HG02884 (cell line): ENCODE data around the gene TICAM2.

Experiments used
- ATAC-seq: cut with Tn5 transposase; IDR thresholded peaks from one replicate; pipeline ENCODE4 v1.9.1; 2021; ENCODE audit warnings: mild to moderate bottlenecking, moderate library complexity; ENCODE audit not compliant: unreplicated experiment

TICAM2 gene

DNA sequence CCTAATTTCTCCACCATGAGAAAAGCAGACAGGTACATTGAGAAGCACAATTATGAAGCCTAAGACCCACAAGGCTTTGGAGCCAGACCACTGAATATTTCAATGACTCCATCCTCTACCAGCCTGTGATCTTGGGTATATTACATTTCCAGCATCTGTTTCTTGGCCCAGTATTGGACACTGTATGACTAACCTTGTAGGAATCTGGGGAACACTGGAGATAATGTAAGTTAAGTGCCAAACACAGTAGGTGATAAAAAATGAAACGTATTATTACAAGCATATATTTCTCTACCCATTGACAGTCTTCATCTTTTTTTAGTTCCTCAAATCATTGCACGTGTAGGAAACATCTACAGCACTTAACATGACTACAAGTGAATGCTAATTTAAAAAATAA is 29.1 kb downstream of the TICAM2 start:
- ATAC-seq = no peak

GRCh38 chr5:115571441-115571878 is 30.8 kb downstream of the TICAM2 start:
- ATAC-seq = no peak

- ATAC-seq = no peak
These were observed 33.6 kb downstream of the TICAM2 start for GRCh38 chr5:115568668-115569067.

- ATAC-seq = no peak
These were observed 37.0 kb downstream of the TICAM2 start for GRCh38 chr5:115565233-115565632.

- no peak for ATAC-seq
These were observed 41.1 kb downstream of the TICAM2 start for GRCh38 chr5:115561176-115561575.

DNA sequence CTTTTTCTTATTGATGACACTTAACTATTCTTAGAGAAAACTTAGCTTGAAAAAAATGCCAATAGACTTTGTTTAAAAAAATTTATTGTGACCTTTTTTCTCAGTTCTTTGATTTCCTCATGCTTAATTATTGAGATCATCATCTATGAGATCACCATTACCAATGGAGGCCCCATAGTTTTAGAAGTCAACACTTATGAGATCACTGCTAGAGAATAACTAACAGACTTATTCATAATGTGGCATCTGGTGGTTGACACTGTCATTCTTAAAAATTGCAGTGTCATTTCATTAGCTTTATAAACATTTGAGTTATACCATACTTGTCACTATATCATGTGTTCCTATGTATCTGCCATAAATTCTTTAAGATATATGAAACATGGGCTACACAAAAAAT is 42.8 kb downstream of the TICAM2 start:
- ATAC-seq = no peak

- no peak for ATAC-seq
These were observed 43.8 kb downstream of the TICAM2 start for GRCh38 chr5:115558388-115558956.

GRCh38 chr5:115557667-115558387 is 44.5 kb downstream of the TICAM2 start:
- ATAC-seq = no peak

DNA sequence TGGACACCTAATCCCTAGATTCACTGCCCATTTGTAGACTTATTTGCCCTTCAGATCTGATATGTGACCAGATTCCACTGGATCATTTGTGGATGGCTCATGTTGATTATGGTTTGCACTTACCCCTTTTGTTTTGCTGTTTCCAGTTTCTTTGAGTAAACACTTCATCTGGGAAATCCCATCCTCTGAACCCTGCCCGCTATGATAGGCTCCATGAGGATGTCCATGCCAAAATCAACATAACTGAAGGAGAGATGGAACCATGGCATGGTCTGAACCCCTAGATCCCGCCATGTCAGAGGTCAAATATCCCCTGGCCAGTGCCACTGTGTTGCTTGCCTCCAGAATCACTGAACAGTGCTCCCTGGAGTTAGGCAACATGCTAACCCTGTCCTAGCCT is 46.0 kb downstream of the TICAM2 start:
- no peak for ATAC-seq

DNA sequence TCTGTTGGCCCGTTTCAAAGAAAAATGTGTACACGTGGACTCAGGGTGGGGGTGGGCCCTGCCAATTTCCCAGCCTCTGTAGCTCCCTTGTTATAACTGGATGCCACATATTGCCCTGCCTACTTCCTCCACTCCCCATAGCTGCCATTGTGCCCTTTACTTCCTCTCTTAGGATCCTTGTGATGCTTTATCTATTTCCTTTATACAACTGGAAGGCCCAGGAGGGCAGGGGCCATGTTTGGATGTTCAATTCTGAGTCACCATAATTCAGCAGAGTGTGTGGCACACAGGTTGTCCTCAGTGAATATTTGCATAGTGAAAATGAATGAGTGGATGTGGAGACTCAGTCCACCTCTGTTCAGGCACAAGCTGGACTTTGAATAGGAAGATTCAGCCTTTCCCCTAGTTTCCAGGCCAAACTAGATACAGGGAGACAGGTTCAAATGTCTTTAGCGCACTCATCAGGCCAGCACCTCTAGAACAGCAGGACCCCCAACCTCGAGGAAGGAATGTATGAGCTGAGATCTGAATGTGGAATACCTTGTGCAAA is 47.1 kb downstream of the TICAM2 start:
- ATAC-seq = no peak

- ATAC-seq = no peak
These were observed 49.2 kb downstream of the TICAM2 start for GRCh38 chr5:115553082-115553481.

DNA sequence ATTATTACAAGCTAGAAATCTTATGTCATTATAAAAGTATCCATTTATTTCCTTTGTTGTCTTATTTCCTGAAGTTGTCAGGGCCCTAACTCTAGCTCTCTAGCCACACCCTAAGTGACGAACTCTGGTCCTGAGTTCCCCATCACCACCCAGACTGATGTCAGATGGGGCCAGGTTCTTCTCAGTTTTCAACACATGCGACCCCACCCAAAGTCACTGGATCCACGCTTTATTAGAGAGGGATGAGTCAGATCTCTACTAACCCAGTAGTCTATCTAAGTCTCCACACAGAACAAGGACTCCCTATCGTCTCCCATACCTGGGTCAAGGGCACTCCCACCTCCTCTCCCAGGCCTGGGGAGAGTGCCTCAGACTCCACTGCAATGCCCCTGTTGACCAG is 50.9 kb downstream of the TICAM2 start:
- ATAC-seq = no peak

- ATAC-seq = no peak
These were observed 53.1 kb downstream of the TICAM2 start for GRCh38 chr5:115549154-115549553.

GRCh38 chr5:115548683-115549082 is 53.6 kb downstream of the TICAM2 start:
- ATAC-seq = no peak

- no peak for ATAC-seq
These were observed 56.9 kb downstream of the TICAM2 start for GRCh38 chr5:115545351-115545882.

DNA sequence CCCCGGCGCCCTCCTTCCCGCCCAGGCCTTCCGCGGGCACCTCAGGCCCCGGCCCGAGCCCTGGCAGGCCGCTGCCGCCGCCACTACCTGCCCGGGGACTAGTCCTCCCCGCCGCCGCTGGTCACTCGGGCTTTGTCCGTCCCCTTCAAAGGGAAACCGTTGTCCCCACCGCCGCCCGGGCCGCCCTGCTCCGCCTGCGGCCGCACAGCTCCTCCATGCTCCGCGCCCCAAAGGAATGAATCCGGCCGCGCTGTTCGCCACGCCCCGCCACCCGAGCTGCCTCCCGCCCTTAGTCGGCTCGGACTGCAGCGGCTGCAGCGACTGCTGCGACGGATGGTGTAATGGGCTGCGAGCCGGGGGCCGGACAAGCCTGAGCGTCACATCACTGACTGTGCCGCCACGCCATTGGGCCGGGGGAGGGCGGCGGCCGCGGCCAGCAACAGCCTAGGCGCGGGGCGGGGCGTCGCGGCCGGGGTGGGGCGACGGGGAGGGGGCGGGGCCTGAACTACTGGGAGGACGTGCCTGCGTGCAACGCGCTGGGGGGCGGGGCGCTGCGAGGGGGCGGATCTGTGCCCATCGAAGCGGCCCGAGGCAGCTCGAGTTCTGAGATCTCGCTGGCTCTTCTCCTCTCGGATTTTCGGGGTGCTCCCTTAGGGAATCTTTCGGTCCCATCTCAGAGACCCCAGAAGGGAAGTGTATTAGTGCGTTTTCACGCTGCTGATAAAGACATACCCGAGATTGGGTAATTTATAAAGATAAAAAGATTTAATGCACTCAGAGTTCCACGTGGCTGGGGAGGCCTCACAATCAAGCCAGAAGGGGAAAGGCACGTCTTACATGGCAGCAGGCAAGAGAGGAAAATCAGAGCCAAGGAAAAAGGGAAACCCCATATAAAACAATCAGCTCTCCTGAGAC is 57.6 kb downstream of the TICAM2 start, which contains the start of gene FEM1C:
TSS of gene FEM1C (minus strand) at position 340 of the 915 bp plus-strand sequence. CDS start 1,282 bp downstream, outside the sequence.
- peak; percentile 96 for ATAC-seq

DNA sequence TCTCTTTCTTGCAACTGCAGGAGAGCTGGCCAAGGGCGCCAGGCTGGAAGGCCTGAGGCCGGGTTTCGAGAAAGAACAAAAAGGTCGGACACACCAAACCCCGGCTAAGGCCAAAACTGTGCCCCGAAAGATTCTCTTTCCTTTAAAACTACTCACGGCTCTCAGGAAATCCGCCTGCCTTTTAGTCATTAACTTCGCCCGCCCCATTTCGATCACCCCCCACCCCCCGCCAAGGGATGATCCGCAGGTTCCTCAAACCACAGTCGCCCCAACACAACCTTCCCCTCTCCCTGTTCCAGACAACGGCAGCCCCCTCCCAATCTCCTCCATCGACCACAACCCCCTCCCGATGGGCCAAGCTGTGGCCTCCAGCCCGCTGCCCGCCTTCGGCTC is 58.2 kb downstream of the TICAM2 start:
- peak; percentile 7 for ATAC-seq

- ATAC-seq = peak; percentile 33
These were observed 58.8 kb downstream of the TICAM2 start for GRCh38 chr5:115543365-115544042.

DNA sequence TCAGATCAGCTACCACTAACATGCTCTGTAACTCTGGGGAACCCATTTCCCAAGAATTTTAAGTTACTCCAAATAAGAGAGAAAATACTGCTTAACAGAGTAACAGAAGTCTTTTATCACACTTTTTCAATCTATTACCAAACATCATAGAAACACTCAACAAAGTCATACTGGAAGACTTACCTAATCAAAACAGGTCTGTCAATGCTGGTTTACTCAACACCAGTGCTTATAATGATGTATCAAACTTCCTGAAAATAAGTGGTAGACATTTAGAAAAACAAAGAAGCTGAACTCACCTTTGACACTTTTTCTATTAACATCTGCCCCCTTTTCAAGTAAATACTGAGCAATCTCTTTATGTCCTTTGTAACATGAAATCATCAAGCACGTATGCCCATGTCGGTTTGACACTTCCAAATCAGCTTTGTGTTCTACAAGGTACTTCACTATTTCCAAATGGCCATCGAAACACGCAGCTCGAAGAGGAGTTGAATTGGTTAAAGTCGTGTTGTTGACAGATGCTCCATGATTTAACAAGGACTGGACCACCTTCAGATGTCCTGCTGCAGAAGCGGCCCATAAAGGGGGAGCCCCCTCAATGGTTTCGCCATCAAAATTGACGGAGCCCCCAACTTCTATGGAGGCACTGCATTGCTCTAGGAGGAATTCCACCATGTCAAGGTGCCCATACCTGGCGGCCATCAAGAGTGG is 59.5 kb downstream of the TICAM2 start:
- no peak for ATAC-seq

DNA sequence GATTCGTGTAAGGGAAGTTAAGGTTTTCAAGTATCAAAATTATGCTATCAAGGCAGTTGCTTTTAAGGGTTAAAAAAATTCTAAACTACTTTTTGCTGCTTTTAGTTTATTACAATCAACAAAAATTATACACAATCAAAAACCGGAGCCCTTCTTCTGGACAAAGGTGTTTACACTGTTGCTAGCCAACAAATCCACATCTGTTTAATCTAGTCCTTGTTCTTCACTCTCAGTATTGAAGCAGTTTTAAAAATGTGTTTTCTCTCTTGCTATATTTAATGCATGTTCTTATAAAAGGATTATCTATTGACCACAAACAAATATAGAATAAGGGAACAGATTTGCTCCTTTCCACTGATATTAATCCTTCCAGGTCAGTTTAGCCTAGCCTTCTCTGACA is 60.2 kb downstream of the TICAM2 start:
- no peak for ATAC-seq
